ENCODE results near the gene ZNF275.
"Not testable (repeated sequence)": the region's sequence is repeated elsewhere in the genome, so short reads cannot be mapped to it uniquely, and the experiment has no call there.

ZNF275 gene

DNA sequence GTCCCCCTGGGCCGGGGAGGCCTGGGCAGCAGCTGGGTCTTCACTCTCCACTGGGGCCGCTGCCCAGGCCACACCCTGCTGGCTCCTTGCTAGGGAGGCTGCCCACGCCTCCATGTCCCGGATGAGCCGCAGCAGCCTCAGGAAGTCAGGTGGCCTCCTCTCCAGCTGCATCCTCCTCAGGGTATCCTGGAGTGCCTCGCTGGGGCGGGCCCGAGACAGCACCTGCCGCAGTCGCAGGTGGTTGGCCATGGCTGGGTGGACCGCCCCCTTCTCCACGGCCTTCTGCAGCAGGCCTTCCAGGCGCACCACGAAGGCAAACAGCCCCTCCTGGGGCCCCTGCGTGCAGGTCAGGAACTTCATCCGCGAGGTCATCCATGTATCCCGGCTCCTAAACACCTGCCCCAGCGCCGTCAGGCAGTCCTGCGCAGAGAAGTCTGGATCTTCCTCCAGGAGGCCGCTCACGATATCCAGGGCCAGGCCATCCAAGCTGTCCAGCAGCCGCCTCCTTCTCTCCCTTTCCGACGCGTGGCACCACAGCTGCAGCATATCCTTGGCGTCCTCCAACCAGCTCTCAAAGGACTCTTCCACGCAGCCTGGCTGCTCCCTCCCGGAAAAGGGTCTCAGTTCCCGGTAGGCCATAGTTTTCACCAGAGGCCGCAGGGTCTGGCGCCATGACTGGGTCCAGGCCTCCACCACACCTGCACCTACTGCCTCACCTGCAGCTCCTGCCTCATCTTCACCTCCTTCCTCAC, 14.5 kb upstream of the ZNF275 start:
- no peak for DNase-seq

DNA sequence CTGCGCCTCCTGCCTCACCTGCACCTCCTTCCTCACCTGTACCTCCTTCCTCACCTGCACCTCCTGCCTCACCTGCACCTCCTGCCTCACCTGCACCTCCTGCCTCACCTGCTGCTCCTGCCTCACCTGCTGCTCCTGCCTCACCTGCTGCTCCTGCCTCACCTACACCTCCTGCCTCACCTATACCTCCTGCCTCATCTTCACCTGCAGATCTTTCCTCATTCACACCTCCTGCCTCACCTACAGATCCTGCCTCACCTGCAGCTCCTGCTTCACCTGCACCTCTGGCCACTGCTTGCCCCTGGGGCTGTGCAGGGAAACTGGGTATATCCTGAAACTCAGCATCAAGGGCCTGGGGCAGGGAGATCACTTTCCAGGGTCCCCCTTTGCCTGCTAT, 13.9 kb upstream of the ZNF275 start:
- DNase-seq = not testable (repeated sequence)

- no peak for DNase-seq
Measured at GRCh38 chrX:153320555-153321184, 13.3 kb upstream of the ZNF275 start.

GRCh38 chrX:153321381-153322124, 12.4 kb upstream of the ZNF275 start, which contains the start of gene PNMA6F:
Gene PNMA6F, minus strand, starts transcription at chrX:153321767. Its CDS starts 1,093 bp downstream, at chrX:153320674.
- no peak for DNase-seq

GRCh38 chrX:153327561-153327960, 6.4 kb upstream of the ZNF275 start:
- DNase-seq = no peak

DNA sequence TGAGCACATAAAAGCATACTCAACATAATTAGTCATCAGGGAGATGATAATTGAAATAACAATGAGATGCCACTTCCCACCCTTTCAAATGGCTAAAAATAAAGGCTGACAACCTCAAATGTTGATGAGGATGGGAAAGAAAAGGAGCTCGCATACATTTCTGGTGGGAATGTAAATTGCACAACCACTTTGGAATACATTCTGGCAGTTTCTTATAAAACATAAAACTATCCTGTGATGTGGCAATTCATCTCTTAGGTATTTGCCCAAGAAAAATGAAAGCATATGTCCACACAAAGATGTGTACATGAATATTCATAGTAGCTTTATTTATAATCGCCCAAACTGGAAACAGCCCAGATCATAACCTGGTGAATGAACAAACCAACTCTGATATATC, 687 bp upstream of the ZNF275 start:
- DNase-seq = no peak

GRCh38 chrX:153334654-153335295, 822 bp downstream of the ZNF275 start:
- no peak for DNase-seq

DNA sequence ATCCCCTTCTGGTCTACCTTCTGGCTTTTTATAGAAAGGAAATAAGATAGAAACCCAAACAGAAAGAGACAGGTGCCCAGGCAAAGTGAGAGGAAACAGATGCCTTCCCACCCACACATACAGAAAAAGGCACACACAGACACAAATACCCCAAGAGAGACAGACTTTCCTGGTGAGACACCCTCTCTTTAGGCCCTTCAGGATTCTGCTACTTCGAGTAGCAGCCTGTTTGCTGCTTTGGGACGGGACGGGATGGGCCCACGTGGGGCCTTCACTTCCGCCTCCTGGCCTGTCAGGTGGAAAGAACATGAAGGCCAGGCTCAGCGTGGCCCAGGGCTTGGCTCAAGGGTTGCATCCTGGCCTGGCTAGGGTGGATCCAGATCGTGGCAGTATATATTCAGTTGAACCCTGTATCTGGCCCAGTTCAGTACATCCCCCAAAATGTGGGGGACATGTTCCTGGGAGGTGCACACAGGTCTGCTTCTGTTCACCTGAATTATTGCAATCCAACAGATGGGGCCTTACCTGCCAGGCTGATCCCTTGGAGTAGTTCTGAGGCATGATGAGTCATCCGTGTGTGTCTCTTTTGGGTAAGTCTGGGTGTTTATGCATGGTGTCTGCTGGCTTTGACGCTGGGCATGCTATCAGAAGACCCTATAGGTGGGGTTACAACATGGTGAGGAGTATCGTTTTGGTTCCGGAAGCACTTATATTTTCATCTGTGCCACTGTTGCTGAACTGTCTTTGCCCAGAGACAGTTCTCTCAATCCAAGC, 2.4 kb downstream of the ZNF275 start:
- no peak for DNase-seq

GRCh38 chrX:153336988-153337387, 3.0 kb downstream of the ZNF275 start:
- no peak for DNase-seq

GRCh38 chrX:153338836-153339235, 4.9 kb downstream of the ZNF275 start:
- DNase-seq = no peak

GRCh38 chrX:153339662-153340061, 5.7 kb downstream of the ZNF275 start:
- no peak for DNase-seq

DNA sequence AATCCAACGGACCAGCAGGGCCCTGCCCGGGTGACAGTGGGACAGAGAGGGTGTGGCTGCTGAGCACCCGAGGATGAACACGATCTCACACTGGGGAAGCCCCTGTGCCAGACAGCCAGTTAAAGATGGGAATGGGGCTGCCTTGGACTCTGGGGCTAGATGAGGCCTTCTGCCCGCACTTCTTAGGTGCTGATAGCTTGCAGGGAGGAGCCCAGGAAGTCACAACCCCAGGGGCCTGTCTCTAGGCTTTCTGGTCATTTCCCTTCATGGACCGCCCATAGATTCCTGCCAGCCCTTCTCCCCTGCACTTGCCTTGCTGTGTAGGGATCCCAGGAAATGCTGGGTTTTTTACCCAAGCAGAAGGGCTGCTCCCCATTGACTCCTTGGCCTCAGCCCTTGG, 6.2 kb downstream of the ZNF275 start:
- no peak for DNase-seq

GRCh38 chrX:153342762-153343558, 9.0 kb downstream of the ZNF275 start:
- no peak for DNase-seq

DNA sequence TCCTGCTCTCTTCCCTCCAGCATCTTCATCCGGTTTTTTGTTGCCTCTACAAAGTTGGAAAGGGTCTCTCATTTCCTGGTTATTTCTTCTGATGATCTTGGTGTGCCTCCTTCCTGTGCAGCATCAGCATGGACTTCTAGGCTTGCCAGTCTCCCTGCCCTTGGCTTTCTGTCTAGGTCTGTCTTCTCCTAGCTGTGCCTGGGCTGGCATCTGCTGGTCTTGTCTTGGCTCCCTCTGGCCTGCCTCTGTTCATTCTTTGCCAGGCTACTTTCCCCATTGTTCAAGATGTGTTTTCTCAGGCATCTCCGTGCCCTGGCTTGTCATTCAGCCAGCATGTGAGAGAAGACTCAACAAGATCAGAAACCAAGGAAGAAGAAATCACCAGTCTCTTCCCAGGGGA, 9.7 kb downstream of the ZNF275 start:
- no peak for DNase-seq

DNA sequence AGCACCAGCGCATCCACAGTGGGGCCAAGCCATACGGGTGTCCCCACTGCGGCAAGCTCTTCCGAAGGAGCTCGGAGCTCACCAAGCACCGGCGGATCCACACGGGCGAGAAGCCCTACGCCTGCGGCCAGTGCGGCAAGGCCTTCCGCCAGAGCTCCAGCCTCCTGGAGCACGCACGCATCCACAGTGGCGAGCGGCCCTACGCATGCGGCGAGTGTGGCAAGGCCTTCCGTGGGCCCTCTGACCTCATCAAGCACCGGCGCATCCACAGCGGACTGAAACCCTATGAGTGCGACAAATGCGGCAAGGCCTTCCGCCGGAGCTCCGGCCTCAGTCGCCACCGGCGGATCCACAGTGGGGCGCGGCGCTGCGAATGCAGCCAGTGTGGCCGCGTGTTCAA, 13.6 kb downstream of the ZNF275 start:
- no peak for DNase-seq

GRCh38 chrX:153348421-153348820, 14.5 kb downstream of the ZNF275 start:
- DNase-seq = no peak

DNA sequence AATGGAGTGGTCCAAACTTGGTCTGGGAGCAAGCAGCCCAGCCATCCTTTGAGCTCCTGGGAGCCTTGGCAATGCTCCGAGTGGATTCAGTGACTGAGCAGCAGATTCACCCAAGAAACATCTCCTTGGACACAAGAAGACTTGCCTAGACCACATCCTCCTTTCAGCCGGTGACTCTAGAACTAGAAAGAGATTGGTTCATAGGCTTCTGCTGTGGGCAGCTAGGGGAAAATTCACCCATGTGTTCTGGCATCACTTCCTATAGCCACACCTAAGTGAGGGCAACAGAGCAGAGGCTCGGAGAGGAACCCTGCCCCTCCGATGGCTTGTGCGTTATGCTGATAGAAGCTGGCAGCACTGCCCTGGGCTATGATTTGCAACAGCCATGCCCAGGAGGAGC, 16.0 kb downstream of the ZNF275 start:
- DNase-seq = no peak

DNA sequence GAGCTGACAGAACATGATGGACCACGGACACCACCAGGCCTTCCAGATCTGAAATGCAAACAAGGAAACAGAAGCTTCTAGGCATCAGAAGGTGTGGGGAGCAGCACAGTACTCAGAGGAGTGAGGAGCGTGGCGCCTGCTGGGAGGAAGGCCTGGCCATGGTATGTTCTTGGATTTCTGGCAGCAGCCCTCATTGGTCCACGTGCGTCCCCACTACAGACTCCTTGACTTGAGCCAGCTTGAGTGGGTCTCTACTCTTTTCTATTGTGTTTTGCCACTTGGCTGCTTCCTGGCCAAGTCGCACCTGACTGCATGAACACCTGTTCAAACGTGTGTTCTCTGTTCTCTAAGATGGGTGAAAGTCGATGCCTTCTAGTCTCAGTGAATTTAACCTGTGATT, 18.0 kb downstream of the ZNF275 start:
- no peak for DNase-seq

GRCh38 chrX:153352858-153353257, 18.9 kb downstream of the ZNF275 start:
- DNase-seq = no peak

- no peak for DNase-seq
Measured at GRCh38 chrX:153353416-153353815, 19.5 kb downstream of the ZNF275 start.

- no peak for DNase-seq
Measured at GRCh38 chrX:153357877-153358276, 23.9 kb downstream of the ZNF275 start.

Measured in CD4-positive, alpha-beta T cell treated with Interferon gamma for 1 hour (primary cell).